Panc1 (cell line): ENCODE measurements around the gene POLR1B.
"Not testable (repeated sequence)": the region's sequence is repeated elsewhere in the genome, so short reads cannot be mapped to it uniquely, and the experiment has no call there.

Experiments
- POLR2AphosphoS5 ChIP-seq: IDR thresholded peaks from 2 replicates; pipeline ENCODE4 v1.6.1; 2012; ENCODE audit warnings: mild to moderate bottlenecking, low read depth, low read length, moderate library complexity
- SIN3A ChIP-seq: IDR thresholded peaks from 2 replicates; pipeline ENCODE4 v1.6.1; 2012; ENCODE audit warnings: low read depth, mild to moderate bottlenecking, low read length, moderate library complexity, borderline replicate concordance; ENCODE audit not compliant: insufficient read depth
- TCF7L2 ChIP-seq: IDR thresholded peaks from 2 replicates; pipeline ENCODE4 v1.6.1; 2011; ENCODE audit warnings: mild to moderate bottlenecking, low read depth, low read length, inconsistent platforms
- TF ChIP-seq, protein P1 (sequence below): fragments of 450-650 bp; IDR thresholded peaks from 2 replicates; pipeline ENCODE4 v1.5.1; 2017; ENCODE audit warnings: mild to moderate bottlenecking
- TF ChIP-seq, protein P2 (sequence below), 2 experiments: IDR thresholded peaks; 2 replicates each; pipeline ENCODE4 v1.6.1; 2011 to 2012; ENCODE audit warnings: low read depth in 2 of 2, control low read depth in 1 of 2, low read length in 1 of 2, mild to moderate bottlenecking in 1 of 2, moderate library complexity in 1 of 2; ENCODE audit not compliant: insufficient read depth in 1 of 2

DNA sequence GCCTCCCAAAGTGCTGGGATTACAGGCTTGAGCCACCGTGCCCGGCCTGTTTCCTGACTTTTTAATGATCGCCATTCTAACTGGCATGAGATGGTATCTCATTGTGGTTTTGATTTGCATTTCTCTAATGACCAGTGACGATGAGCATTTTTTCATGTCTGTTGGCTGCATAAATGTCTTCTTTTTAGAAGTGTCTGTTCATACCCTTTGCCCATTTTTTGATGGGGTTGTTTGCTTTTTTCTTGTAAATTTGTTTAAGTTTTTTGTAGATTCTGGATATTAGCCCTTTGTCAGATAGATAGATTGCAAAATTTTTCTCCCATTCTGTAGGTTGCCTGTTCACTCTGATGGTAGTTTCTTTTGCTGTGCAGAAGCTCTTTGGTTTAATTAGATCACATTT lies 67.1 kb downstream of the POLR1B start:
- TF ChIP-seq, protein P1, sequence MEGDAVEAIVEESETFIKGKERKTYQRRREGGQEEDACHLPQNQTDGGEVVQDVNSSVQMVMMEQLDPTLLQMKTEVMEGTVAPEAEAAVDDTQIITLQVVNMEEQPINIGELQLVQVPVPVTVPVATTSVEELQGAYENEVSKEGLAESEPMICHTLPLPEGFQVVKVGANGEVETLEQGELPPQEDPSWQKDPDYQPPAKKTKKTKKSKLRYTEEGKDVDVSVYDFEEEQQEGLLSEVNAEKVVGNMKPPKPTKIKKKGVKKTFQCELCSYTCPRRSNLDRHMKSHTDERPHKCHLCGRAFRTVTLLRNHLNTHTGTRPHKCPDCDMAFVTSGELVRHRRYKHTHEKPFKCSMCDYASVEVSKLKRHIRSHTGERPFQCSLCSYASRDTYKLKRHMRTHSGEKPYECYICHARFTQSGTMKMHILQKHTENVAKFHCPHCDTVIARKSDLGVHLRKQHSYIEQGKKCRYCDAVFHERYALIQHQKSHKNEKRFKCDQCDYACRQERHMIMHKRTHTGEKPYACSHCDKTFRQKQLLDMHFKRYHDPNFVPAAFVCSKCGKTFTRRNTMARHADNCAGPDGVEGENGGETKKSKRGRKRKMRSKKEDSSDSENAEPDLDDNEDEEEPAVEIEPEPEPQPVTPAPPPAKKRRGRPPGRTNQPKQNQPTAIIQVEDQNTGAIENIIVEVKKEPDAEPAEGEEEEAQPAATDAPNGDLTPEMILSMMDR = not testable (repeated sequence)
- not testable (repeated sequence) for TF ChIP-seq POLR2AphosphoS5, TCF7L2, SIN3A
- TF ChIP-seq, protein P2, sequence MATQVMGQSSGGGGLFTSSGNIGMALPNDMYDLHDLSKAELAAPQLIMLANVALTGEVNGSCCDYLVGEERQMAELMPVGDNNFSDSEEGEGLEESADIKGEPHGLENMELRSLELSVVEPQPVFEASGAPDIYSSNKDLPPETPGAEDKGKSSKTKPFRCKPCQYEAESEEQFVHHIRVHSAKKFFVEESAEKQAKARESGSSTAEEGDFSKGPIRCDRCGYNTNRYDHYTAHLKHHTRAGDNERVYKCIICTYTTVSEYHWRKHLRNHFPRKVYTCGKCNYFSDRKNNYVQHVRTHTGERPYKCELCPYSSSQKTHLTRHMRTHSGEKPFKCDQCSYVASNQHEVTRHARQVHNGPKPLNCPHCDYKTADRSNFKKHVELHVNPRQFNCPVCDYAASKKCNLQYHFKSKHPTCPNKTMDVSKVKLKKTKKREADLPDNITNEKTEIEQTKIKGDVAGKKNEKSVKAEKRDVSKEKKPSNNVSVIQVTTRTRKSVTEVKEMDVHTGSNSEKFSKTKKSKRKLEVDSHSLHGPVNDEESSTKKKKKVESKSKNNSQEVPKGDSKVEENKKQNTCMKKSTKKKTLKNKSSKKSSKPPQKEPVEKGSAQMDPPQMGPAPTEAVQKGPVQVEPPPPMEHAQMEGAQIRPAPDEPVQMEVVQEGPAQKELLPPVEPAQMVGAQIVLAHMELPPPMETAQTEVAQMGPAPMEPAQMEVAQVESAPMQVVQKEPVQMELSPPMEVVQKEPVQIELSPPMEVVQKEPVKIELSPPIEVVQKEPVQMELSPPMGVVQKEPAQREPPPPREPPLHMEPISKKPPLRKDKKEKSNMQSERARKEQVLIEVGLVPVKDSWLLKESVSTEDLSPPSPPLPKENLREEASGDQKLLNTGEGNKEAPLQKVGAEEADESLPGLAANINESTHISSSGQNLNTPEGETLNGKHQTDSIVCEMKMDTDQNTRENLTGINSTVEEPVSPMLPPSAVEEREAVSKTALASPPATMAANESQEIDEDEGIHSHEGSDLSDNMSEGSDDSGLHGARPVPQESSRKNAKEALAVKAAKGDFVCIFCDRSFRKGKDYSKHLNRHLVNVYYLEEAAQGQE (IDR thresholded peaks at IDR 0.05; ENCODE audit: insufficient read depth in 1 of 2, low read depth in 2 of 2, low read length in 1 of 2) = not testable (repeated sequence)
